A549 treated with AZD9567 at 1 μM for 4 hours (cell line): Measurements from ENCODE around the gene IL37. TPM values are rescaled to one million over a fixed set of nuclear protein-coding genes. Genes with fewer than 3 reads are reported as not detected.

Experiments
- total RNA-seq: library from RNA; stranded (reverse); fragments of 200-300 nt; extraction: Qiagen RNA extraction; gene quantifications from 5 replicates; pipeline ENCODE4 v1.2.3, GENCODE V29; 2022; ENCODE audit not compliant: insufficient read depth

Gene IL37, protein sequence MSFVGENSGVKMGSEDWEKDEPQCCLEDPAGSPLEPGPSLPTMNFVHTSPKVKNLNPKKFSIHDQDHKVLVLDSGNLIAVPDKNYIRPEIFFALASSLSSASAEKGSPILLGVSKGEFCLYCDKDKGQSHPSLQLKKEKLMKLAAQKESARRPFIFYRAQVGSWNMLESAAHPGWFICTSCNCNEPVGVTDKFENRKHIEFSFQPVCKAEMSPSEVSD
- not detected in 5 replicates for total RNA-seq

GRCh38 chr2:112910865-112911264 is at the start of gene IL37:
IL37 (plus strand) TSS chr2:112911165; CDS start chr2:112913013, 1,848 bp downstream.

Other genes with a start within 250 kb of the IL37 start
- not detected in 5 replicates for gene NT5DC4, start 190.1 kb upstream of the IL37 start, total RNA-seq
- 12.2 to 19.3 TPM (median 14.5 TPM) in 5 replicates for gene CKAP2L, start 146.6 kb upstream of the IL37 start, total RNA-seq
- gene IL1A, start 126.7 kb upstream of the IL37 start, total RNA-seq = 0.08 to 0.17 TPM (median 0.14 TPM) in 4 of 5 replicates, not detected in the other
- gene IL1B, start 74.4 kb upstream of the IL37 start, total RNA-seq = 0.08 to 0.27 TPM (median 0.13 TPM) in 4 of 5 replicates, not detected in the other
- gene IL36G, start 66.8 kb downstream of the IL37 start, total RNA-seq = 0.16 TPM in 1 of 5 replicates, not detected in the others
- gene IL36A, start 94.3 kb downstream of the IL37 start, total RNA-seq = not detected in 5 replicates
- gene IL36B, start 141.7 kb downstream of the IL37 start, total RNA-seq = 0.10 to 0.17 TPM (median 0.15 TPM) in 3 of 5 replicates, not detected in the others
- gene IL36RN, start 148.0 kb downstream of the IL37 start, total RNA-seq = 0.02 TPM in 1 of 5 replicates, not detected in the others
- not detected in 5 replicates for gene IL1F10, start 156.8 kb downstream of the IL37 start, total RNA-seq
- gene IL1RN, start 216.4 kb downstream of the IL37 start, total RNA-seq = 0.18 to 0.39 TPM (median 0.32 TPM) in 4 of 5 replicates, not detected in the other